ENCODE results near the gene CDC42SE2. TPM values are rescaled to one million over a fixed set of nuclear protein-coding genes. Genes with fewer than 3 reads are reported as not detected.

CDC42SE2 gene
- total and polyA plus RNA-seq, 3 experiments from 2014 or later, result 125 to 460 (median 131) TPM

GRCh38 chr5:131230406-131230805, 33.4 kb upstream of the CDC42SE2 start:
- Histone ChIP-seq H3K4me3 (ENCODE audit: low read length) (no peak overlapping the region), H3K36me3 (ENCODE audit: insufficient read depth, low read length) (no peaks in the 10 kb centered on the region), H3K4me1 (ENCODE audit: insufficient read depth, low read length) (peaks cover 3% of the 10 kb centered on the region), H3K9me3 (ENCODE audit: low read length) (no peaks in the 10 kb centered on the region), H3K27me3 (ENCODE audit: insufficient read depth, low read length, poor library complexity, severe bottlenecking) (no peaks in the 10 kb centered on the region), H3K27ac (ENCODE audit: low read depth, low read length) (no peak overlapping the region)
- no peak for DNase-seq
- Mint-ChIP-seq H3K27me3 (no peaks in the 10 kb centered on the region), H3K27ac (no peak overlapping the region), H3K36me3 (no peaks in the 10 kb centered on the region), H3K4me3 (no peak overlapping the region), H3K4me1 (peaks cover 6 to 11% (median 7%) of the 10 kb centered on the region in 3 donors), H3K9me3 (no peaks in the 10 kb centered on the region)
- ChIA-PET POLR2A (no interaction called here), CTCF (no interaction called here)

DNA sequence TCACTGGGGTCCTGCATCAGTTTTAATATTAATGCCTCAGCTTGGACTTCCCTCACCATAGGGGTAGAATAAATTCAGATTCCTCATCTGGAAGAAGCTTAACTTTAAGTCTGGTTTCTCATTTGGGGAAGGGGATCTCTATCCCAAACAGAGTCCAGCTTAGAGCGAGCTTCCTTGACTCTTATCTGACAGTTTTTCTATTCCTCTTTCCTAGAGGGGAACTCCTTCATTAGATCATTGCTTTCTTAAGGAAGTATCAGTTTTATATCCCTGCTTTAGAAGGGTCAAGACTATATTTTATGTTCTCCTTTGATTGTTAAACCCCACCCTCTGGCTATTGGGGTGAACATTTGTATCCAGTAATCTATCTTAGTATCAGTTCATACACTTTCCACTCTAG, 24.2 kb upstream of the CDC42SE2 start:
- no peak for DNase-seq
- no peaks in the 10 kb centered on the region for H3K36me3 ChIP-seq (ENCODE audit: insufficient read depth, low read length)
- ChIA-PET POLR2A (no interaction called here), CTCF (interaction anchor here (1.4 to 1.8 kb wide), 2 partner anchors 8 to 12 kb away, joined by 4 to 6 read pairs; no protein-coding TSS in a partner anchor)
- Mint-ChIP-seq H3K27ac (no peak overlapping the region), H3K27me3 (peaks cover 0 to 3% of the 10 kb centered on the region in 2 donors), H3K9me3 (no peaks in the 10 kb centered on the region), H3K4me3 (no peak overlapping the region), H3K36me3 (peaks cover 0 to 2% (median 0%) of the 10 kb centered on the region in 3 donors), H3K4me1 (no peaks in the 10 kb centered on the region)
- H3K4me1 ChIP-seq (ENCODE audit: insufficient read depth, low read length), result no peaks in the 10 kb centered on the region
- H3K27me3 ChIP-seq (ENCODE audit: insufficient read depth, low read length, poor library complexity, severe bottlenecking), result no peaks in the 10 kb centered on the region
- no peak overlapping the region for H3K4me3 ChIP-seq (ENCODE audit: low read length)
- H3K9me3 ChIP-seq (ENCODE audit: low read length), result no peaks in the 10 kb centered on the region
- no peak overlapping the region for H3K27ac ChIP-seq (ENCODE audit: low read depth, low read length)

- Mint-ChIP-seq H3K36me3 (peaks cover 0 to 14% (median 1%) of the 10 kb centered on the region in 3 donors), H3K4me1 (no peaks in the 10 kb centered on the region), H3K27me3 (peaks cover 0 to 2% of the 10 kb centered on the region in 2 donors), H3K27ac (peak overlapping the region in 1 of 8 donors; percentile 65), H3K4me3 (no peak overlapping the region), H3K9me3 (peaks cover 0 to 8% (median 4%) of the 10 kb centered on the region in 5 donors)
- Histone ChIP-seq H3K4me3 (ENCODE audit: low read length) (no peak overlapping the region), H3K27ac (ENCODE audit: low read depth, low read length) (no peak overlapping the region), H3K4me1 (ENCODE audit: insufficient read depth, low read length) (no peaks in the 10 kb centered on the region), H3K27me3 (ENCODE audit: insufficient read depth, low read length, poor library complexity, severe bottlenecking) (no peaks in the 10 kb centered on the region), H3K9me3 (ENCODE audit: low read length) (no peaks in the 10 kb centered on the region), H3K36me3 (ENCODE audit: insufficient read depth, low read length) (no peaks in the 10 kb centered on the region)
- no peak for DNase-seq
- POLR2A ChIA-PET, result no interaction called here
- CTCF ChIA-PET, result no interaction called here
These were observed 21.1 kb upstream of the CDC42SE2 start for GRCh38 chr5:131242728-131243255.

GRCh38 chr5:131245312-131245711, 18.5 kb upstream of the CDC42SE2 start:
- no peak overlapping the region for H3K27ac ChIP-seq (ENCODE audit: low read depth, low read length)
- H3K4me1 ChIP-seq (ENCODE audit: insufficient read depth, low read length), result peaks cover 4% of the 10 kb centered on the region
- no peaks in the 10 kb centered on the region for H3K9me3 ChIP-seq (ENCODE audit: low read length)
- Mint-ChIP-seq H3K27ac (no peak overlapping the region), H3K4me3 (no peak overlapping the region), H3K36me3 (peaks cover 0 to 18% (median 1%) of the 10 kb centered on the region in 3 donors), H3K4me1 (peaks cover 11 to 18% (median 18%) of the 10 kb centered on the region in 3 donors), H3K27me3 (no peaks in the 10 kb centered on the region), H3K9me3 (peaks cover 0 to 8% (median 4%) of the 10 kb centered on the region in 5 donors)
- ChIA-PET CTCF (no interaction called here), POLR2A (no interaction called here)
- no peak for DNase-seq
- no peaks in the 10 kb centered on the region for H3K36me3 ChIP-seq (ENCODE audit: insufficient read depth, low read length)
- H3K4me3 ChIP-seq (ENCODE audit: low read length), result no peak overlapping the region
- no peaks in the 10 kb centered on the region for H3K27me3 ChIP-seq (ENCODE audit: insufficient read depth, low read length, poor library complexity, severe bottlenecking)

DNA sequence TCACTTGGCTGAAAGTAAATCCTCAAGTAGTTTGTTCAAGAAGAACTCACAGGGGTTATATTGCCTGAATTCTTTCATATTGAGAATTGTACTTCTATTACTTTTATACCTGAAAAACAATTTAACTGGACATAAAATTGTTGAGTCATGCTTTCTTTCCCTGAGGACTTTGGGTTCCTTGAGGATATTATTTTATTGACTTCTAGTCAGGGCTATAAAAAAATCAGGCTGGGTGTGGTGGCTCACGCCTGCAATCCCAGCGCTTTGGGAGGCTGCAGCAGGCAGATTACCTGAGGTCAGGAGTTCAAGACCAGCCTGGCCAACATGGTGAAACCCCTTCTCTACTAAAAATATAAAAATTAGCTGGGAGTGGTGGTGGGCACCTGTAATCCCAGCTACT, 17.9 kb upstream of the CDC42SE2 start:
- H3K4me1 Mint-ChIP-seq, result peaks cover 16 to 25% (median 24%) of the 10 kb centered on the region in 3 donors
- CTCF ChIA-PET, result no interaction called here
- POLR2A ChIA-PET, result no interaction called here

DNA sequence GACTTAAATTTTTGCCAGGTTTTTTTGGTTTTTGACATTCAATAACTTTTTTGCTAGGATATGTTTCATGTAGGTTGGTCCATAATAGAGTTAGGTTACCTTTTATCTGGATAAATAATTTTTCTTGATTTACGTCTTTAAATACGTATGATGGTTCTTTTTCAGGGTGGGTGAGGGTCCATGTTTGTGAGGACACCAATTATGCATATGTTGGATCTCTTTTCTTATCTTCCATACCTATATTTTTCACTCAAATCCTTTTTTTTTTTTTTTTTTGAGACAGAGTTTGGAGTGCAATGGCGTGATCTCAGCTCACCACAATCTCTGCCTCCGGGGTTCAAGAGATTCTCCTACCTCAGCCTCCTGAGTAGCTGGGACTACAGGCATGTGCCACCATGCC, 17.3 kb upstream of the CDC42SE2 start:
- Histone ChIP-seq H3K36me3 (ENCODE audit: insufficient read depth, low read length) (no peaks in the 10 kb centered on the region), H3K27ac (ENCODE audit: low read depth, low read length) (no peak overlapping the region), H3K4me1 (ENCODE audit: insufficient read depth, low read length) (peaks cover 14% of the 10 kb centered on the region), H3K27me3 (ENCODE audit: insufficient read depth, low read length, poor library complexity, severe bottlenecking) (no peaks in the 10 kb centered on the region), H3K9me3 (ENCODE audit: low read length) (no peaks in the 10 kb centered on the region), H3K4me3 (ENCODE audit: low read length) (no peak overlapping the region)
- no peak overlapping the region for H3K4me3 Mint-ChIP-seq
- ChIA-PET POLR2A (no interaction called here), CTCF (no interaction called here)
- peaks cover 0 to 18% (median 1%) of the 10 kb centered on the region in 3 donors for H3K36me3 Mint-ChIP-seq
- H3K27me3 Mint-ChIP-seq, result no peaks in the 10 kb centered on the region
- H3K27ac Mint-ChIP-seq, result no peak overlapping the region
- H3K9me3 Mint-ChIP-seq, result peaks cover 0 to 8% (median 4%) of the 10 kb centered on the region in 5 donors
- DNase-seq, result no peak
- H3K4me1 Mint-ChIP-seq, result peaks cover 21 to 30% (median 30%) of the 10 kb centered on the region in 3 donors

More for the DNA sequence above, 17.9 kb upstream of the CDC42SE2 start:
- Histone ChIP-seq H3K27me3 (ENCODE audit: insufficient read depth, low read length, poor library complexity, severe bottlenecking) (no peaks in the 10 kb centered on the region), H3K4me3 (ENCODE audit: low read length) (no peak overlapping the region), H3K9me3 (ENCODE audit: low read length) (no peaks in the 10 kb centered on the region), H3K4me1 (ENCODE audit: insufficient read depth, low read length) (peaks cover 9% of the 10 kb centered on the region), H3K27ac (ENCODE audit: low read depth, low read length) (no peak overlapping the region), H3K36me3 (ENCODE audit: insufficient read depth, low read length) (no peaks in the 10 kb centered on the region)
- Mint-ChIP-seq H3K4me3 (no peak overlapping the region), H3K9me3 (peaks cover 0 to 8% (median 4%) of the 10 kb centered on the region in 5 donors), H3K36me3 (peaks cover 0 to 18% (median 1%) of the 10 kb centered on the region in 3 donors), H3K27me3 (no peaks in the 10 kb centered on the region), H3K27ac (no peak overlapping the region)
- no peak for DNase-seq

GRCh38 chr5:131250751-131251475, 12.9 kb upstream of the CDC42SE2 start:
- Histone ChIP-seq H3K9me3 (ENCODE audit: low read length) (no peaks in the 10 kb centered on the region), H3K36me3 (ENCODE audit: insufficient read depth, low read length) (no peaks in the 10 kb centered on the region), H3K27me3 (ENCODE audit: insufficient read depth, low read length, poor library complexity, severe bottlenecking) (no peaks in the 10 kb centered on the region), H3K4me1 (ENCODE audit: insufficient read depth, low read length) (peaks cover 32% of the 10 kb centered on the region), H3K4me3 (ENCODE audit: low read length) (peak overlapping the region; percentile 50), H3K27ac (ENCODE audit: low read depth, low read length) (peak overlapping the region; percentile 82)
- Mint-ChIP-seq H3K4me1 (peaks cover 42 to 60% (median 56%) of the 10 kb centered on the region in 3 donors), H3K27me3 (no peaks in the 10 kb centered on the region), H3K4me3 (peak overlapping the region; percentile 71 to 97 (median 81)), H3K9me3 (peaks cover 0 to 6% (median 2%) of the 10 kb centered on the region in 5 donors), H3K36me3 (peaks cover 0 to 16% (median 9%) of the 10 kb centered on the region in 3 donors), H3K27ac (peak overlapping the region; percentile 88 to 99 (median 96))
- peak in 1 of 5 donors; percentile 25 for DNase-seq
- POLR2A ChIA-PET, result interaction anchor here (0.8 to 7.3 kb wide), 6 partner anchors 12 to 131 kb away, joined by 3 to 130 read pairs (median 3); partner anchors contain the start of genes CDC42SE2 and HINT1
- CTCF ChIA-PET, result interaction anchor here (0.6 to 7.4 kb wide), 8 partner anchors 10 to 132 kb away, joined by 3 to 91 read pairs (median 4); partner anchors contain the start of gene CDC42SE2

DNA sequence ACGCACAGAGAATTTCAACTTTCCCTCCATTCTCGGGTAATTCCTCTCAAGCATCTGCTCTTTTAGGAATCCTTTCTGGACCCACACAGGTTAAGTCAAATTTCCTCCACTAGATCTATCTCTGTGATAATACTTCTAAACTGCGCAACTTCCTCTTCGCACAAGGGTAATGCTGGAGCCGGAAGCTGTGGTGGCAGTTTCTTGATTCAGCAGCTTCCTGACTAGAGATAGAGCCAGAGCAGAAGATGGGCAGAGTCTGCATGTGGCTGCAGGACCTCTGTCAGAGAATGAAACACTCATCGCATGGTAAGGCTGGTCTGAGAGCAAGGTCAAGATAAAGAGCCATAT, 11.1 kb upstream of the CDC42SE2 start:
- Histone ChIP-seq H3K4me1 (ENCODE audit: insufficient read depth, low read length) (peaks cover 49% of the 10 kb centered on the region), H3K27ac (ENCODE audit: low read depth, low read length) (peak overlapping the region; percentile 82), H3K27me3 (ENCODE audit: insufficient read depth, low read length, poor library complexity, severe bottlenecking) (no peaks in the 10 kb centered on the region), H3K4me3 (ENCODE audit: low read length) (peak overlapping the region; percentile 84), H3K9me3 (ENCODE audit: low read length) (no peaks in the 10 kb centered on the region), H3K36me3 (ENCODE audit: insufficient read depth, low read length) (no peaks in the 10 kb centered on the region)
- ChIA-PET CTCF (interaction anchor here (1.1 to 7.4 kb wide), 9 partner anchors 11 to 140 kb away, joined by 3 to 91 read pairs (median 6); partner anchors contain the start of genes CDC42SE2 and HINT1), POLR2A (interaction anchor here (0.5 to 7.3 kb wide), 27 partner anchors 11 to 1710 kb away, joined by 3 to 130 read pairs (median 4); partner anchors contain the start of genes CDC42SE2 and HINT1)
- Mint-ChIP-seq H3K27ac (peak overlapping the region; percentile 88 to 99 (median 96)), H3K36me3 (peaks cover 3 to 28% (median 7%) of the 10 kb centered on the region in 3 donors), H3K4me1 (peaks cover 58 to 79% (median 73%) of the 10 kb centered on the region in 3 donors), H3K9me3 (no peaks in the 10 kb centered on the region), H3K27me3 (no peaks in the 10 kb centered on the region), H3K4me3 (peak overlapping the region; percentile 92 to 99 (median 96))
- peak; percentile 70 to 89 (median 87) for DNase-seq
